SK-N-SH (cell line): Measurements from ENCODE around the gene AP5B1. TPM values are rescaled to one million over a fixed set of nuclear protein-coding genes. Genes with fewer than 3 reads are reported as not detected.

Source experiments
- CTCF ChIA-PET: fragments of 300-600, 350-600 bp; formaldehyde crosslinking; extraction: SDS; loops from one replicate; lab custom pipeline; 2021; lab: Yijun Ruan, JAX
- POLR2A ChIA-PET: fragments of 350-600 bp; sonication (Branson Sonifier 250); formaldehyde crosslinking; extraction: SDS; loops from one replicate; lab custom pipeline; 2020; ENCODE audit warnings: antibody characterized with exemption, inconsistent platforms; lab: Yijun Ruan, JAX
- DNase-seq: peaks from one replicate; pipeline ENCODE4 v3.0.0; 2012
- H2AFZ ChIP-seq: fragments of 200-600 bp; sonication (generic); 2 replicates; pipeline ENCODE4 v1.8.1; 2016; ENCODE audit warnings: antibody characterized with exemption, mild to moderate bottlenecking, low read depth
- H3F3A ChIP-seq: fragments of 200-600 bp; sonication (generic); replicated peaks from 2 replicates; pipeline ENCODE3; 2016; ENCODE audit warnings: antibody characterized with exemption, mild to moderate bottlenecking; ENCODE audit not compliant: insufficient read depth
- H3K27ac ChIP-seq, 2 experiments: fragments of 200-500 bp in 1 of 2; fragments of 200-600 bp in 1 of 2; sonication (Bioruptor generic) in 1 of 2; sonication (generic), shearing (Covaris generic) in 1 of 2; 2 replicates each; pipeline versions ENCODE4 v1.5.1 to v1.6.1; 2014 to 2016; ENCODE audit warnings: low read depth in 2 of 2, inconsistent platforms in 1 of 2, low read length in 1 of 2, mild to moderate bottlenecking in 1 of 2, mixed read lengths in 1 of 2
- H3K27me3 ChIP-seq: fragments of 200-600 bp; sonication (generic), shearing (Covaris generic); 2 replicates; pipeline ENCODE4 v1.6.1; 2016; ENCODE audit warnings: mixed run types; ENCODE audit not compliant: insufficient read depth
- H3K36me3 ChIP-seq, 2 experiments: fragments of 200-500 bp in 1 of 2; fragments of 200-600 bp in 1 of 2; sonication (Bioruptor generic) in 1 of 2; sonication (generic) in 1 of 2; replicated peaks in 1 of 2; 2 replicates each; pipeline versions ENCODE3 to v1.5.1; 2014 to 2016; ENCODE audit warnings: low read length in 1 of 2, mild to moderate bottlenecking in 1 of 2; ENCODE audit not compliant: insufficient read depth in 2 of 2, control insufficient read depth in 1 of 2
- H3K4me1 ChIP-seq, 2 experiments: fragments of 200-500 bp in 1 of 2; fragments of 200-600 bp in 1 of 2; sonication (Bioruptor generic) in 1 of 2; sonication (generic), shearing (Covaris generic) in 1 of 2; 2 replicates each; pipeline versions ENCODE4 v1.5.1 to v1.6.1; 2014 to 2016; ENCODE audit warnings: low read depth in 1 of 2, low read length in 1 of 2, mixed run types in 1 of 2; ENCODE audit not compliant: insufficient read depth in 2 of 2, control insufficient read depth in 1 of 2
- H3K4me2 ChIP-seq: fragments of 200-600 bp; sonication (generic), shearing (Covaris generic); 2 replicates; pipeline ENCODE4 v1.6.1; 2017; ENCODE audit warnings: mixed run types
- H3K4me3 ChIP-seq, 2 experiments: fragments of 200-500 bp in 1 of 2; fragments of 200-600 bp in 1 of 2; sonication (Bioruptor generic) in 1 of 2; sonication (generic), shearing (Covaris generic) in 1 of 2; 2 replicates each; pipeline versions ENCODE4 v1.5.1 to v1.8.1; 2014 to 2016; ENCODE audit warnings: low read depth in 2 of 2, inconsistent platforms in 1 of 2, low read length in 1 of 2, mild to moderate bottlenecking in 1 of 2, mixed read lengths in 1 of 2, moderate library complexity in 1 of 2
- H3K79me2 ChIP-seq: fragments of 200-600 bp; sonication (generic); 2 replicates; pipeline ENCODE4 v1.8.1; 2017; ENCODE audit warnings: mild to moderate bottlenecking; ENCODE audit not compliant: insufficient read depth
- H3K9ac ChIP-seq: fragments of 200-600 bp; sonication (generic); 2 replicates; pipeline ENCODE4 v1.6.1; 2017; ENCODE audit warnings: mixed run types
- H3K9me2 ChIP-seq: fragments of 200-600 bp; sonication (generic); 2 replicates; pipeline ENCODE4 v1.6.1; 2017; ENCODE audit warnings: mixed run types
- H3K9me3 ChIP-seq: fragments of 200-600 bp; sonication (generic); 2 replicates; pipeline ENCODE4 v1.6.1; 2017; ENCODE audit warnings: mixed run types, mild to moderate bottlenecking, moderate library complexity
- H4K20me1 ChIP-seq: fragments of 200-600 bp; sonication (generic); 2 replicates; pipeline ENCODE4 v1.6.1; 2017; ENCODE audit warnings: mild to moderate bottlenecking, mixed run types; ENCODE audit not compliant: insufficient read depth
- CHD2 ChIP-seq: fragments of 150-350 bp; IDR thresholded peaks from 2 replicates; pipeline ENCODE4 v1.6.1; 2018; ENCODE audit warnings: low read length; ENCODE audit not compliant: partially characterized antibody
- EP300 ChIP-seq, 2 experiments: IDR thresholded peaks; 2 replicates each; pipeline versions ENCODE4 v1.4.0 to v1.6.1; 2012; ENCODE audit warnings: borderline replicate concordance in 1 of 2, low read depth in 1 of 2, low read length in 1 of 2
- FOXJ3 ChIP-seq: sonication (generic); formaldehyde crosslinking; IDR thresholded peaks from 2 replicates; pipeline ENCODE4 v1.5.1; 2020; ENCODE audit warnings: mild to moderate bottlenecking, missing genetic modification reagents
- FOXM1 ChIP-seq: IDR thresholded peaks from 2 replicates; pipeline ENCODE4 v1.4.0; 2012; ENCODE audit warnings: low read depth, mild to moderate bottlenecking
- GATA2 ChIP-seq: sonication (generic); formaldehyde crosslinking; IDR thresholded peaks from 2 replicates; pipeline ENCODE4 v1.5.0; 2020; ENCODE audit warnings: mild to moderate bottlenecking, missing genetic modification reagents
- IRF3 ChIP-seq: fragments of 150-350 bp; IDR thresholded peaks from 2 replicates; pipeline ENCODE4 v1.6.1; 2016; ENCODE audit warnings: mild to moderate bottlenecking, low read depth, low read length
- MAX ChIP-seq: IDR thresholded peaks from 2 replicates; pipeline ENCODE4 v1.4.0; 2012; ENCODE audit warnings: low read depth
- MEF2A ChIP-seq: IDR thresholded peaks from 2 replicates; pipeline ENCODE4 v1.4.0; 2012; ENCODE audit warnings: low read depth, borderline replicate concordance
- MXI1 ChIP-seq: IDR thresholded peaks from 2 replicates; pipeline ENCODE4 v1.6.1; 2012; ENCODE audit warnings: mild to moderate bottlenecking, low read depth, low read length, improper control_type of control experiment
- RAD21 ChIP-seq: IDR thresholded peaks from 2 replicates; pipeline ENCODE4 v1.6.1; 2012; ENCODE audit warnings: mild to moderate bottlenecking, low read length
- RCOR1 ChIP-seq: fragments of 150-350 bp; IDR thresholded peaks from 2 replicates; pipeline ENCODE4 v1.6.1; 2017; ENCODE audit warnings: antibody characterized with exemption, low read length
- REST ChIP-seq: IDR thresholded peaks from 2 replicates; pipeline ENCODE4 v1.6.1; 2012; ENCODE audit warnings: mild to moderate bottlenecking, low read depth, low read length, moderate library complexity
- RFX5 ChIP-seq: IDR thresholded peaks from 2 replicates; pipeline ENCODE4 v1.6.1; 2012; ENCODE audit warnings: mild to moderate bottlenecking, improper control_type of control experiment, low read length
- TAF1 ChIP-seq: IDR thresholded peaks from 2 replicates; pipeline ENCODE4 v1.6.1; 2012; ENCODE audit warnings: low read depth, mild to moderate bottlenecking, low read length, moderate library complexity, borderline replicate concordance
- TCF12 ChIP-seq: IDR thresholded peaks from 2 replicates; pipeline ENCODE4 v1.4.0; 2012
- TEAD4 ChIP-seq: IDR thresholded peaks from 2 replicates; pipeline ENCODE4 v1.4.0; 2012; ENCODE audit warnings: mild to moderate bottlenecking, borderline replicate concordance; ENCODE audit not compliant: insufficient read depth
- USF2 ChIP-seq: fragments of 150-350 bp; IDR thresholded peaks from 2 replicates; pipeline ENCODE4 v1.6.1; 2017; ENCODE audit warnings: antibody characterized with exemption, low read length, low read depth, borderline replicate concordance
- ZBTB33 ChIP-seq: IDR thresholded peaks from 2 replicates; pipeline ENCODE4 v1.4.0; 2012; ENCODE audit warnings: low read depth, borderline replicate concordance
- WGBS: methylation state at CpG from one replicate; pipeline ENCODE4 v1.1.6; 2017; ENCODE audit warnings: low lambda C conversion rate; 5-methylcytosine and 5-hydroxymethylcytosine counted together
- polyA plus RNA-seq, 3 experiments: library from polyadenylated mRNA; depleted of rRNA; stranded (reverse); fragments of >200 nt; gene quantifications; 2 replicates each; pipeline ENCODE4 v1.2.3, GENCODE V29; 2012

The AP5B1 gene
- polyA plus RNA-seq, 1 of the 3 experiments (the other 2 are of a cell fraction): 3.8 TPM

- 0 out of 2 replicates have a peak overlapping the region, but pooled peaks have one; percentile 95 for H3K4me2 ChIP-seq
- DNase-seq: peak; percentile 91
- H3K27me3 ChIP-seq: peaks cover 13% of the 10 kb centered on the region; the same call in 1 of the 2 replicates
- peaks cover 6% of the 10 kb centered on the region; the same call in 1 of the 2 replicates for H4K20me1 ChIP-seq
- H3K79me2 ChIP-seq: peaks cover 15% of the 10 kb centered on the region; the same call in 1 of the 2 replicates
- peak overlapping the region; percentile 62 to 70 for H3K4me3 ChIP-seq
- no peaks in the 10 kb centered on the region for H3K9me3 ChIP-seq
- no peak overlapping the region for H3K27ac ChIP-seq
- CTCF ChIA-PET: interaction anchor here (0.6 to 8.6 kb wide), 22 partner anchors 11 to 221 kb away, joined by 3 to 152 read pairs (median 8); partner anchors contain the start of genes CFL1, KAT5 and RNASEH2C
- peaks cover 12% of the 10 kb centered on the region for H3F3A ChIP-seq
- H3K9ac ChIP-seq: no peak overlapping the region
- H3K36me3 ChIP-seq: peaks cover 0 to 12% of the 10 kb centered on the region in 2 experiments
- no peaks in the 10 kb centered on the region for H3K9me2 ChIP-seq
- TF ChIP-seq RCOR1 (no peak), FOXM1 (no peak), MAX (no peak), GATA2 (CRISPR knock-in tag) (no peak), MXI1 (no peak), EP300 (IDR thresholded peaks at IDR 0.05; ENCODE audit: borderline replicate concordance in 1 of 2, low read depth in 1 of 2, low read length in 1 of 2) (no peak), TEAD4 (no peak), USF2 (no peak), TCF12 (no peak), ZBTB33 (no peak), CHD2 (no peak), FOXJ3 (CRISPR knock-in tag) (no peak), TAF1 (no peak), IRF3 (no peak), RAD21 (no peak), REST (no peak), MEF2A (no peak), RFX5 (no peak)
- TF ChIP-seq, all 33 proteins: peak for 0
- Histone ChIP-seq H2AFZ (no peak overlapping the region), H3K4me1 (peaks cover 0 to 13% of the 10 kb centered on the region in 2 experiments; a peak in 1 of 4 replicates)
- POLR2A ChIA-PET: interaction anchor here (1.6 kb wide), 1 partner anchor 70 kb away, joined by 5 read pairs; no protein-coding TSS in a partner anchor
- 100% methylated on average over 5 of the region's 83 CpGs for WGBS
Observed at GRCh38 chr11:65781152-65781961, 581 bp upstream of the AP5B1 start.
